GM21737 (cell line): ENCODE measurements around the gene CAB39L.
"Not testable (repeated sequence)": the region's sequence is repeated elsewhere in the genome, so short reads cannot be mapped to it uniquely, and the experiment has no call there.

Experiments
- ATAC-seq: cut with Tn5 transposase; IDR thresholded peaks from one replicate; pipeline ENCODE4 v1.9.1; 2021; ENCODE audit warnings: mild to moderate bottlenecking, moderate library complexity; ENCODE audit not compliant: unreplicated experiment

CAB39L gene

DNA sequence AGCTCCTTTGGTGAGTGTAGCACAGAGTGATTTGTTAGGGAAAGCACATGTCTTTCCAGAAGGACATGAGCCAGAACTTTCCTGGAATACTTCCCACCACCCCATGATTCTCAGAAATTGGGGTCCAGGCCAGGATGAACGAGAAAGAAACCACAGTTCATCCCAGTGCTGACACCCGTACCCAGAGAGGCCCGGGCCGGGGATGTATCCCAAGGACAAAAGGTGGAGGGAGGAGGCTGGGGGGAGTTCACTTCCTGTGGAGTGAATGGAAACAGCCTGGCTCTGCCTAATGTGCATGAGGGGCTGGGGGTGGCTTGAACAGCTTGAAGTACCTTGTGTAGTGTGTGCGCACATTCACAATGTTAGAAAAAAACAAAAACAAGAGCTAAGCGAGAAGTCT is 148.6 kb downstream of the CAB39L start:
- ATAC-seq: no peak

DNA sequence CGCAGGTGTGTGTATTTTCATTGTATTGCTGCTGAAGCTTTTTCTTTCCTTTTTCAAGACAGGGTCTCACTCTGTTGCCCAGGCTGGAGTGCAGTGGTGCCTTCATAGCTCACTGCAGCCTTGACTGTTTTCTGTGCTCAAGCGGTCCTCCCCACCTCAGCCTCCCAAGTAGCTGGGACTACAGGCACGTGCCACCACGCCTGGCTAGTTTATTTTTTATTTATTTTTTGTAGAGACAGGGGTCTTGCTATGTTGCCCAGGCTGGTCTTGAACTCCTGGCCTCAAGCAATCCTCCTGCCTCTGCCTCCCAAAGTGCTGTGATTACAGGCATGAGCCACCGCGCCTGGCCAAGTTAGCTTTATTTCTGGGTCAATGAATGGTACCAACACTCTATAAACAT is 149.1 kb downstream of the CAB39L start:
- not testable (repeated sequence) for ATAC-seq

DNA sequence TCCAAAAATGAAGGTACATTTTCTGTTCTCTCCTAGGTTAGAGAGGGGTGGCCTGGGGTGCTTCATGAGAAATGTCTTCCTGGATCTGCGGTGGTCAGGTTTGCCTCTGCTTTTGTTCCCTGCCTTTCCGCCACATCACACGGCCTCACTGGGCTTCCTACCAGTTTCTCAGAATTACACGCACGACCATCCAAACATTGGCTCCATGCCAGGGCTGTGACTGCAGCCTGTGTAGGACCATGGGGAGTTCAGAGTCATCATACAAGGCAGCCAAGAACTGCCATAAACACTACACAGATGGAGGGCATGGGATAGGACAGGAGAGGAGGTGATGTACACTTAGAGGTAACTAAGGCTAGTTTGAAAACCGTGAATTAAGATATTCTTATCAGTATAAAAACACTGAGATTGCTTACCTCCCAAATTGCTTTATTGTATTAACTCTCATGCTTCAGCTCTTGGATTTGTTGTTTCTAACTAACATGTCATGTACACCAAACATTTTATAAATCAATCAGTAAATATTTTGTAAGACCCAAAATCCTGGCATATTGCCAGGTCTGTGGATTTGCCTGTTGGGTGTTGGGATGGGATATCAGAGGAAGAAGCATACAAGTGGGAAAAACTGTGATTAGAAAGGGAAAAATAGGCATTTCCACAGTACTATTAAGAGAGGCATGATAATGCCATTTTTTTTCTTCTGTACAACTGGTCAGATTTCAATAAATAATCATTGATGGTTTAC is 150.9 kb downstream of the CAB39L start:
- ATAC-seq: no peak

DNA sequence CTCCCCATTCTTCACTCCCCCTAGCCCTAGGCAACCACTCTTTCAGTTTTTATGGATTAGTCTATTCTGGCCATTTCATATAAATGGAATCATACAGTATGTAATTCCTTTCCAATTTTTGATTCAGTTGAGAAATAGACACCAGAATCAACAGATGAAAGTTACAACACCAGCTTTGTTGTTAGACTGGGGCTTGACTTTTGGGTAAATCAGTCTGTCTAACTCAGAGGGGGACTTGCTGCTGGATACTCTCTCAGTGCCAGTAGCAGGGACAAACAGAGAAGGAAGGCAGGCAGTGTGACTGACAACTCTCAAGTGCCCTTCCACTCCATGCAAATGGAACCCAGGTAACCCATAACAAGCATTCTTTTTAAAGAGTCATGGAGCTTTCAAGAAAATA is 155.4 kb downstream of the CAB39L start:
- ATAC-seq: no peak

DNA sequence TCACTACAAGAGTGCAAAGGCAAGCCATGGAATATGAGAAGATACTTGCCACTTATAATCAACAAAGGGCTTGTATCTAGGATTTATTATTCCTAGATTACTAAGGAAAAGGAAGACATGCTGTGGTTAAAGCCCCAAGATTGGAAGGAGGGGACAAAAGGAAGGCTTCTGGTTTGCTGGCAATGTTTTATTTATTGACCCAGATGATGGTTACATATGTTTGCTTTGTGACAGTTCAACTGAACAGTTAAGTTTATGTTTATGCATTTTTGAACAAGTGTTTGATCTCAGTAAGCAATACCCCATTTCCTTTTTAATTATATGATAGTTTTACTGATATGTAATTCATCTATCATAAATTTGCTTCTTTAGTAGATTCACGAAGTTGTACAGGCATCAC is 155.9 kb downstream of the CAB39L start:
- no peak for ATAC-seq

DNA sequence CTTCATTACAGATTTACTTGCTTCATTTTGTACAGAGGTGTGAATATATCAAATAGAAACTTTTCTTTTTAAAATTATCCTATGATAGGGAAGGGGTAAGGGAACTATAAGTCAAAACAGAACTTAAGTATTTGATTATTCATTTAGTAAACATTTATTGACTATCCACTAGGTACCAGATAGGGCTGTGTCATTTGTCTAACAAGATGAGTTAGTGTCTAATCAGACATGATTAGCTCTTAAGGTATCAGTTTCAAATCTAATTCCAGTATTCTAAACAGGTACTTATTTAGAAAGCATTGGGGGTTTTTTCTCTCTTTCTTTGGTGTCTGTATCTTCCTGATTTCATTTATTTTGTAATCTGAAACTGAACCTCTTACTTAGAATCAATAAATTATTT is 164.0 kb downstream of the CAB39L start:
- ATAC-seq: no peak

DNA sequence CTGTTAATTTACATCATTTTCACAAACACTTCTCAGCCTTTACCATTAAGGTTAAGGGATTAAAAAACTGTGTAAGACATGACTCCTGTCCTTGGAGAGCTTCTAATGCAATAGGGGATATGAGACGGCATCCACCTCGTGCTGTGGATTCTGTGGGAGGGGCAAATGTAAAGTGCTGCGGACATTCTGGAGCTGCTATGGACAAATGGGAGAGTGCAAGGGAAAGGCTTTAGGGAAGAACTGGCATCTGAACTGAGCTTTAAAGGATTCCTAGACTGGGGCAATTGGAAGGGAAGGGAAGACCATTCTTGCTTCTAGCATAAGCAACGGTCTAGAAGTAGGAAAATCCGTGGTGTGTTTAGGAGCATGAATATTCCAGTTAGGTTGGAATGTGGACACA is 164.8 kb downstream of the CAB39L start:
- ATAC-seq: no peak

DNA sequence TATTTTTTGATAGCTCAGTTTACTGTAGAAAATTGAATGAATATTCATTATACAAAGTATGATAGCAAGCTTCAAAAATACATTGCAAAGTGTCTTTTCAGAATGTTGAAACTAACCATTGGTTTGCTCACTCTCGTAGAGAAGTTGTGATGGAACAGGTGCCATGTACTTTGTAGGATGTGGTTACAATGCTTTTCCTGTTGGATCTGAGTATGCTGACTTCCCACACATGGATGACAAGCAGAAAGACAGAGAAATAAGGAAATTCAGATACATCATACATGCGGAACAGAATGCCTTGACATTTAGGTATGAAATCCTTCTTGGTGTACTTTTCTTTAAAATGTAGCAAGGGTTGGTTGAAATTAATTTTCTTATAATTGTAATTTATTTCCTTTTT is 165.7 kb downstream of the CAB39L start:
- no peak for ATAC-seq

DNA sequence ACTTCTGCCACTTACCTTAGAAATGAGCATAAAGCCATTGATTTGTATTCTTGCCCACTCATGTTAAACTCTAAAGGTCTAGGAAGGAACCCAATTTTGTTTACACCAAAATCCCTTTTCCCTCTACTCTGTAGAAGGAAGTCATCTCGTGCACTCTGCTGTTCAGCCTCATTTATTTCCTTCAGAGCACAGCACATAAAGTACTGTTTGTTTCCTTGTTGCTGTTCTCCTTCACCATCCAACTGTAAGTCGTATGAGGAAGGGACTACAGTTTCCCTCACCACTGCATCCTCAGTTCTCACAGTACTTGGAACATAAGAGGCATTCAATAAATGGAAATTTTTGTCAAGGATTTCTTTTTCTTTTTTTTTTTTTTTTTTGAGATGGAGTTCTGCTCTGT is 171.6 kb downstream of the CAB39L start:
- ATAC-seq: no peak

DNA sequence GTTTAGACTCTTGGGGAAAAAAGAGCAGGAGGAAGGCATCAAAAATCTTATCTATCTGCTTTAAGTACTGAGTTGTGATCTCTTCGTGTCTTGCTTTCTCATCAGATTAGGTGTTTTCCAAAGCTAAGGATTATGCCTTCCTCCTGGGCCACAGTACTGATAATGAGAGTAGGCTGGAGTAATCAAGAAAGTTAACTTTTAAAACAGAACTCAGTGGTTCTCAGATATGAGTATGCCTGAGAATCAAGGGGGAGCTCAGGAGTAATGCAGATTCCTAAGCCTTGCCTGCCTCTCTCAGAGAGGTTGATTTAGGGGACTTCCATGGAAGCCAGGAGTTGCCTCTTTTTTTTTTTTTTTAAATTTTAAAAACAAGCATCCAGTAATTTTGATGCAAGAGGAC is 172.6 kb downstream of the CAB39L start:
- no peak for ATAC-seq

DNA sequence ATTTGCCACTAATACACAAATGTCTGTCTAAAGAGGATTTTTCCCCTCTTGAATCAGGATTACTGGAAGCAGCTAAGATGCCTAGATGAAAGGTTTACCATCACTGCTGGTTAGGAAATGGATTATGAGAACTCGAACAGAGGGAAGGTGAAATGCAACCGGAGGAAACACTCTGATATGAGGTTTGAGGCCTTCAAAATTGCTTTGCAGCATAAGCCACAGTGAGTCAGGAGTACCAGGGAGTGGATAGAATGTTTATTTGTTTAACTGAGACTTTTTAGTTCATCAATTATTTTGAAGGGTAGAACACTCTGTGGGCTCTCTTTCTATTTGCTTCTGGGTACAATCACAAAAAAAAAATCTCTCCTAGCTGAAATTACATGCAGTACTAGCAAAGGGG is 178.0 kb downstream of the CAB39L start:
- ATAC-seq: no peak

DNA sequence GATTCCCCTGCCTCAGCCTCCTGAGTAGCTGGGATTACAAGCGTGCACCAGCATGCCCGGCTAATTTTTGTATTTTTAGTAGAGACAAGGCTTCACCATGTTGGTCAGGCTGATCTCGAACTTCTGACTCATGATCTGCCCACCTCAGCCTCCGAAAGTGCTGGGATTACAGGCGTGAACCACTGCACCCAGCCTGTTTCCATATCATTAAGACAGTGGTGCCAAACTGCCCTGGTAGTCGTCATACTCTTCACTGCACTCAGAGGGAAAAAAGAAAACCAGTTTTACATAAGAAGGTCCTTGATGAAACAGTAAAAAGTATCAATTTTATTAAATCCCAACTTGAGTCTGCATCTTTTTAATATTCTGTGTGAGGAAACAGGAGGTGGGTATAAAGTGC is 181.2 kb downstream of the CAB39L start:
- no peak for ATAC-seq

DNA sequence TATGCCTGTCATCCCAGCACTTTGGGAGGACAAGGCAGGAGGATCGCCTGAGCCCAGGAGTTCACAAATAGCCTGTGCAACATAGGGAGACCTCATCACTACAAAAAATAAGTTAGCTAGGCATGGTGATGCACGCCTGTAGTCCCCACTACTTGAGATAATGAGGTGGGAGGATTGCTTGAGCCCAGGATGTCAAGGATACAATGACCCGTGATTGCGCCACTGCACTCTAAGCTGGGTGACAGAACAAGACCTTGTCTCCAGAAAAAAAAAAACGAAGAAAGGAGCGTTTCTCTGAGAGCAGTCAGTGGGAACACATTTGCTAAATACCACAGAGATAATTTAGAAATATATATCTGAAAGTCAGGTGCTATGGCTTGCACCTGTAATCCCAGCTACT is 184.3 kb downstream of the CAB39L start:
- ATAC-seq: no peak
